H1 (cell line): ENCODE measurements around the gene CAPN14.

Experiments used
- CEBPB ChIP-seq: IDR thresholded peaks from 2 replicates; pipeline ENCODE4 v1.6.1; 2012; ENCODE audit warnings: low read depth, low read length
- CHD2 ChIP-seq: IDR thresholded peaks from 2 replicates; pipeline ENCODE4 v1.6.1; 2012; ENCODE audit warnings: low read length, improper control_type of control experiment
- EGR1 ChIP-seq: IDR thresholded peaks from 2 replicates; pipeline ENCODE4 v1.6.1; 2011; ENCODE audit warnings: low read depth, low read length, borderline replicate concordance
- EP300 ChIP-seq, 2 experiments: IDR thresholded peaks; 1 replicate in 1 of 2; 2 replicates in 1 of 2; pipeline ENCODE4 v1.6.1; 2011 to 2012; ENCODE audit warnings: low read depth in 2 of 2, low read length in 2 of 2, mild to moderate bottlenecking in 2 of 2, borderline replicate concordance in 1 of 2, inconsistent platforms in 1 of 2, moderate library complexity in 1 of 2
- JUN ChIP-seq: IDR thresholded peaks from 2 replicates; pipeline ENCODE4 v1.6.1; 2011; ENCODE audit warnings: low read depth, mild to moderate bottlenecking, improper control_type of control experiment, low read length
- KDM1A ChIP-seq: fragments of 200-600, 300-600 bp; sonication (generic); IDR thresholded peaks from 2 replicates; pipeline ENCODE4 v1.7.1; 2016; ENCODE audit warnings: mild to moderate bottlenecking, low read length, borderline replicate concordance
- POLR2A ChIP-seq, 2 experiments: IDR thresholded peaks; 1 replicate in 1 of 2; 2 replicates in 1 of 2; pipeline ENCODE4 v1.6.1; 2011; ENCODE audit warnings: low read depth in 2 of 2, low read length in 2 of 2, mild to moderate bottlenecking in 2 of 2; ENCODE audit errors: control extremely low read depth in 1 of 2
- TAF1 ChIP-seq: IDR thresholded peaks from 2 replicates; pipeline ENCODE4 v1.6.1; 2011; ENCODE audit warnings: mild to moderate bottlenecking, low read depth, low read length
- TF ChIP-seq, protein P1 (sequence below): IDR thresholded peaks from 2 replicates; pipeline ENCODE4 v1.6.1; 2011; ENCODE audit warnings: low read depth, mild to moderate bottlenecking, low read length; ENCODE audit not compliant: insufficient read depth
- TF ChIP-seq, protein P2 (sequence below), 3 experiments: IDR thresholded peaks; 1 replicate in 2 of 3; 2 replicates in 1 of 3; pipeline versions ENCODE4 v1.5.1 to v1.6.1; 2011; ENCODE audit warnings: low read length in 3 of 3, mild to moderate bottlenecking in 3 of 3, inconsistent platforms in 2 of 3, low read depth in 1 of 3, moderate library complexity in 1 of 3; ENCODE audit not compliant: insufficient read depth in 1 of 3; ENCODE audit errors: control extremely low read depth in 1 of 3

DNA sequence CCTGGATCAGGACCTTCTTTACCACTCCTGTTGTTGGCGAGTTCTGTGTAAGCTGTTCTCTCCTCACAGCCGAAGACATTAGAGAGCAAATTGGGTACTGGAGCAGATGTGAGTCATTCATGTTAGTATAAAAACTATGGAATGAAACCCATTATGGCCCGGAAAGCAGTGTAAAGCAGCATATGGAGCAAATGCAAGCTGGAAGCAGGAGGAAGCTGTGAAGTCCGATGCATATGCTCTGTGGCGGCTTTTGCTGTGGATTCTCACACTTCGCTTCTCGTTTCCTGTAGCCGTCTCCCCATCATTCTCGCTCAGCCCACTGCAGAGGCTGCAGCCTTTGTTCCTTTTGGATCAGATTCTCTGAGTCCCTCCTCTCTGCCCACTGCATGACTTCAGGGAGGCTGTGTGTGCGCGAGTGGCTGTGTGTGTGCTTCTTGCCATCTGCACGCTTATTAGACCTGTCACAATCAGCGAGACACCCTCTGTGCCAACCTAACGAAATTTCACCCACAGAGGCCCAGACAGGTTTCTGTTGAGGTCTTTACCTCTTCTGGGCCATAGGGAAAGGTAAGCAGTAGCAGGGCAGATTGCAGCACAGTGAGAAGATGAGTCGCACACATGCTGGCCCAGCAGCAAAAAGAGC lies 75.8 kb downstream of the CAPN14 start:
- TF ChIP-seq CHD2 (no peak), EP300 (IDR thresholded peaks at IDR 0.05; ENCODE audit: borderline replicate concordance in 1 of 2, low read depth in 2 of 2, low read length in 2 of 2) (no peak), KDM1A (no peak), CEBPB (no peak), TAF1 (no peak), POLR2A (IDR thresholded peaks at IDR 0.05; ENCODE audit: control extremely low read depth in 1 of 2, low read depth in 2 of 2, low read length in 2 of 2) (no peak), EGR1 (no peak), JUN (no peak)
- TF ChIP-seq, protein P1, sequence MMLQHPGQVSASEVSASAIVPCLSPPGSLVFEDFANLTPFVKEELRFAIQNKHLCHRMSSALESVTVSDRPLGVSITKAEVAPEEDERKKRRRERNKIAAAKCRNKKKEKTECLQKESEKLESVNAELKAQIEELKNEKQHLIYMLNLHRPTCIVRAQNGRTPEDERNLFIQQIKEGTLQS = no peak
- TF ChIP-seq, protein P2, sequence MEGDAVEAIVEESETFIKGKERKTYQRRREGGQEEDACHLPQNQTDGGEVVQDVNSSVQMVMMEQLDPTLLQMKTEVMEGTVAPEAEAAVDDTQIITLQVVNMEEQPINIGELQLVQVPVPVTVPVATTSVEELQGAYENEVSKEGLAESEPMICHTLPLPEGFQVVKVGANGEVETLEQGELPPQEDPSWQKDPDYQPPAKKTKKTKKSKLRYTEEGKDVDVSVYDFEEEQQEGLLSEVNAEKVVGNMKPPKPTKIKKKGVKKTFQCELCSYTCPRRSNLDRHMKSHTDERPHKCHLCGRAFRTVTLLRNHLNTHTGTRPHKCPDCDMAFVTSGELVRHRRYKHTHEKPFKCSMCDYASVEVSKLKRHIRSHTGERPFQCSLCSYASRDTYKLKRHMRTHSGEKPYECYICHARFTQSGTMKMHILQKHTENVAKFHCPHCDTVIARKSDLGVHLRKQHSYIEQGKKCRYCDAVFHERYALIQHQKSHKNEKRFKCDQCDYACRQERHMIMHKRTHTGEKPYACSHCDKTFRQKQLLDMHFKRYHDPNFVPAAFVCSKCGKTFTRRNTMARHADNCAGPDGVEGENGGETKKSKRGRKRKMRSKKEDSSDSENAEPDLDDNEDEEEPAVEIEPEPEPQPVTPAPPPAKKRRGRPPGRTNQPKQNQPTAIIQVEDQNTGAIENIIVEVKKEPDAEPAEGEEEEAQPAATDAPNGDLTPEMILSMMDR (IDR thresholded peaks at IDR 0.05; ENCODE audit: control extremely low read depth in 1 of 3, insufficient read depth in 1 of 3, low read depth in 1 of 3, low read length in 3 of 3) = no peak
